ENCODE results near the gene TPH2.

GRCh38 chr12:72041811-72042210, 103.2 kb downstream of the TPH2 start:
- TF ChIP-seq CTCF (IDR thresholded peaks at IDR 0.05) (no peak), EZH2 (IDR thresholded peaks at IDR 0.05) (no peak), EZH2phosphoT487 (IDR thresholded peaks at IDR 0.05) (no peak)
